Osteoblast (primary cell): Measurements from ENCODE around the gene PFN3. TPM values are rescaled to one million over a fixed set of nuclear protein-coding genes. Genes with fewer than 3 reads are reported as not detected.
A peak's percentile ranks its signal among the peaks of the same experiment; 100 is the strongest.

Experiments used
- DNase-seq: peaks from one replicate; pipeline ENCODE4 v3.0.0; 2011; ENCODE audit warnings: low spot score, mixed read lengths; ENCODE audit not compliant: insufficient read length; ENCODE audit errors: missing footprints
- H2AFZ ChIP-seq: 2 replicates; pipeline ENCODE4 v1.6.0; 2011; ENCODE audit warnings: mild to moderate bottlenecking, low read length
- H3K27ac ChIP-seq: 2 replicates; pipeline ENCODE4 v1.5.1; 2011; ENCODE audit warnings: mild to moderate bottlenecking, low read depth, low read length, moderate library complexity
- H3K27me3 ChIP-seq: 2 replicates; pipeline ENCODE4 v1.6.0; 2012; ENCODE audit warnings: mild to moderate bottlenecking, control low read depth, inconsistent platforms, low read length, moderate library complexity; ENCODE audit not compliant: insufficient read depth
- H3K36me3 ChIP-seq: 2 replicates; pipeline ENCODE4 v1.5.1; 2011; ENCODE audit warnings: mild to moderate bottlenecking, low read length, control low read depth, moderate library complexity; ENCODE audit not compliant: insufficient read depth
- H3K4me1 ChIP-seq: 2 replicates; pipeline ENCODE4 v1.5.1; 2011; ENCODE audit warnings: mild to moderate bottlenecking, low read length, control low read depth, moderate library complexity; ENCODE audit not compliant: insufficient read depth
- H3K4me2 ChIP-seq: 2 replicates; pipeline ENCODE4 v1.6.0; 2011; ENCODE audit warnings: mild to moderate bottlenecking, low read length; ENCODE audit not compliant: insufficient read depth
- H3K4me3 ChIP-seq: fragments of 200-600 bp; sonication (generic); 3 replicates; pipeline ENCODE4 v1.5.1; 2012; ENCODE audit warnings: mild to moderate bottlenecking, low read length, inconsistent platforms; ENCODE audit not compliant: insufficient read depth
- H3K79me2 ChIP-seq: 2 replicates; pipeline ENCODE4 v1.6.0; 2012; ENCODE audit warnings: mild to moderate bottlenecking, low read length, control low read depth, inconsistent platforms; ENCODE audit not compliant: insufficient read depth
- H3K9me3 ChIP-seq: 2 replicates; pipeline ENCODE4 v1.5.1; 2011; ENCODE audit warnings: low read depth, low read length, control low read depth
- H4K20me1 ChIP-seq: 2 replicates; pipeline ENCODE4 v1.6.0; 2012; ENCODE audit warnings: mild to moderate bottlenecking, low read length, control low read depth; ENCODE audit not compliant: insufficient read depth
- total RNA-seq: library from RNA; depleted of rRNA; stranded (reverse); fragments of >200 nt; gene quantifications from 2 replicates; pipeline ENCODE4 v1.2.3, GENCODE V29; 2012
- TF ChIP-seq, protein P1 (sequence below): IDR thresholded peaks from 2 replicates; pipeline ENCODE4 v1.5.1; 2011; ENCODE audit warnings: mild to moderate bottlenecking, low read depth, low read length, moderate library complexity; ENCODE audit errors: extremely low read depth

PFN3 gene
- total RNA-seq, 1 donor, result not detected

DNA sequence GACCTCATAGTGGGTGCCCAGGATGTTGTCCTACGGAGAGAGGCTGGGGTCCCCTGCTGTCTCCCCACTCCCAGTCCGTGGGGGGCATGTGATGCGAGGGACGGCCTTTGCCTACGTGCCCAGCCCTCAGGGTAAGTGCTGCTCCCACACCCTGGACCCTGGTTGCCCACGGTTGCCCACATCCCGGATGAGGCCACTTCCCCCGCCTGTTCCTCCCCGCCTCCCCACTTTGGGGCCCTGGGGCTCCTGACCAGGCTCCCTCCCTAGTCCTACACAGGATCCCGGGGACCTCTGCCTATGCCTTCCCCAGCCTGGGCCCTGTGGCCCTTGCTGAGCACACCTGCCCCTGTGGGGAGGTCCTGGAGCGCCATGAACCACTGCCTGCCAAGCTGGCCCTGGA lies 14.7 kb downstream of the PFN3 start:
- Histone ChIP-seq H4K20me1 (peaks cover 4% of the 10 kb centered on the region), H3K4me2 (no peak overlapping the region), H2AFZ (no peak overlapping the region), H3K27me3 (peaks cover 31% of the 10 kb centered on the region), H3K36me3 (no peaks in the 10 kb centered on the region), H3K79me2 (no peaks in the 10 kb centered on the region), H3K4me3 (no peak overlapping the region), H3K4me1 (peaks cover 18% of the 10 kb centered on the region), H3K9me3 (no peaks in the 10 kb centered on the region), H3K27ac (no peak overlapping the region)
- TF ChIP-seq, protein P1, sequence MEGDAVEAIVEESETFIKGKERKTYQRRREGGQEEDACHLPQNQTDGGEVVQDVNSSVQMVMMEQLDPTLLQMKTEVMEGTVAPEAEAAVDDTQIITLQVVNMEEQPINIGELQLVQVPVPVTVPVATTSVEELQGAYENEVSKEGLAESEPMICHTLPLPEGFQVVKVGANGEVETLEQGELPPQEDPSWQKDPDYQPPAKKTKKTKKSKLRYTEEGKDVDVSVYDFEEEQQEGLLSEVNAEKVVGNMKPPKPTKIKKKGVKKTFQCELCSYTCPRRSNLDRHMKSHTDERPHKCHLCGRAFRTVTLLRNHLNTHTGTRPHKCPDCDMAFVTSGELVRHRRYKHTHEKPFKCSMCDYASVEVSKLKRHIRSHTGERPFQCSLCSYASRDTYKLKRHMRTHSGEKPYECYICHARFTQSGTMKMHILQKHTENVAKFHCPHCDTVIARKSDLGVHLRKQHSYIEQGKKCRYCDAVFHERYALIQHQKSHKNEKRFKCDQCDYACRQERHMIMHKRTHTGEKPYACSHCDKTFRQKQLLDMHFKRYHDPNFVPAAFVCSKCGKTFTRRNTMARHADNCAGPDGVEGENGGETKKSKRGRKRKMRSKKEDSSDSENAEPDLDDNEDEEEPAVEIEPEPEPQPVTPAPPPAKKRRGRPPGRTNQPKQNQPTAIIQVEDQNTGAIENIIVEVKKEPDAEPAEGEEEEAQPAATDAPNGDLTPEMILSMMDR, result no peak
- no peak for DNase-seq

DNA sequence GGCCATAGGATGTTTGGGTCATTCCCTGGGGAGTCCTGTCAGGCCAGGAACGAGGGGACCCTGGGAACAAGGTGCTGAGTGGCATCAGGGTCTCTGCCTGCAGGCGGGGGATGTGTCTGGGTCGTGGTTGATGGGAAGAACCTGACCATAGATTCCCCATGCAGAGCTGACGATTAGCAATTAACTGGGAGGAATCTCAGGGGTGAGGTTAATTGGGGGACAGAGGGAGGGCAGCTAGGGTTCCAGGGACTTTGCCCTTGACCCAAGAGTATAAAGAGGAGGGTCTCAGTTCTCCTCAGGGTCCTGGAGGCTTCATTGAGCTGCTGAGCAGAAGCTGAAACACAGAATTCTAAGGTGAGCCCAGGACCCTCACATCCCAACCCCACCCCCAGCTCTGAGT lies 16.3 kb downstream of the PFN3 start, which contains the start of gene SLC34A1:
TSS of gene SLC34A1 (plus strand) at position 301 of the 400 bp plus-strand sequence. CDS start 1,308 bp downstream, outside the sequence.
- H3K36me3 ChIP-seq, result no peaks in the 10 kb centered on the region
- no peaks in the 10 kb centered on the region for H3K79me2 ChIP-seq
- no peak for DNase-seq
- peaks cover 31% of the 10 kb centered on the region for H3K27me3 ChIP-seq
- no peak within 1 kb of the TSS for H3K27ac ChIP-seq
- no peaks in the 10 kb centered on the region for H3K9me3 ChIP-seq
- peaks cover 4% of the 10 kb centered on the region for H4K20me1 ChIP-seq
- TF ChIP-seq, protein P1, result no peak
- H3K4me2 ChIP-seq, result no peak within 1 kb of the TSS
- peaks cover 12% of the 10 kb centered on the region for H3K4me1 ChIP-seq
- H3K4me3 ChIP-seq, result no peak within 1 kb of the TSS
- H2AFZ ChIP-seq, result no peak within 1 kb of the TSS

DNA sequence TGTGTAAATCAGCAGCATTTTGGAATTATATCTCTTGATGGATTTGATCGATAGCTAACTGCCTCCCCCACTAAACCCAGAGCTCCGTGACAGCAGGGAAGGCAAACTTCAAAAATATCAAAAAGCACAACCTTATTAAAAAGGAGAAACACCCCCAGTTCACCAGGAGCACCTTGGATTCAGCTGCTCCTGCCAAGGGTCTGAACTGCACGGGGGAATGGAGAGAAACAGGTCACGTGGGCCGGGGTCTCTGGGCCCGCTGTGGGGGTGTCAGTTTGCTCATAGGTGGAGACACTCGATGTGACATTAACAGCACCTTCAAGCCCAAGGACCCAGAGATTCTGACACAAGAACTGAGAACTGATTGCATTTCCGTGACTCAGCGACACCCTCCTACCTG lies 17.3 kb downstream of the PFN3 start:
- H3K27ac ChIP-seq, result no peak overlapping the region
- no peaks in the 10 kb centered on the region for H4K20me1 ChIP-seq
- H3K9me3 ChIP-seq, result no peaks in the 10 kb centered on the region
- DNase-seq, result no peak
- H3K4me1 ChIP-seq, result peaks cover 7% of the 10 kb centered on the region
- TF ChIP-seq, protein P1, result no peak
- no peaks in the 10 kb centered on the region for H3K36me3 ChIP-seq
- H3K4me2 ChIP-seq, result no peak overlapping the region
- H3K27me3 ChIP-seq, result peaks cover 31% of the 10 kb centered on the region
- no peak overlapping the region for H3K4me3 ChIP-seq
- H2AFZ ChIP-seq, result no peak overlapping the region
- no peaks in the 10 kb centered on the region for H3K79me2 ChIP-seq

DNA sequence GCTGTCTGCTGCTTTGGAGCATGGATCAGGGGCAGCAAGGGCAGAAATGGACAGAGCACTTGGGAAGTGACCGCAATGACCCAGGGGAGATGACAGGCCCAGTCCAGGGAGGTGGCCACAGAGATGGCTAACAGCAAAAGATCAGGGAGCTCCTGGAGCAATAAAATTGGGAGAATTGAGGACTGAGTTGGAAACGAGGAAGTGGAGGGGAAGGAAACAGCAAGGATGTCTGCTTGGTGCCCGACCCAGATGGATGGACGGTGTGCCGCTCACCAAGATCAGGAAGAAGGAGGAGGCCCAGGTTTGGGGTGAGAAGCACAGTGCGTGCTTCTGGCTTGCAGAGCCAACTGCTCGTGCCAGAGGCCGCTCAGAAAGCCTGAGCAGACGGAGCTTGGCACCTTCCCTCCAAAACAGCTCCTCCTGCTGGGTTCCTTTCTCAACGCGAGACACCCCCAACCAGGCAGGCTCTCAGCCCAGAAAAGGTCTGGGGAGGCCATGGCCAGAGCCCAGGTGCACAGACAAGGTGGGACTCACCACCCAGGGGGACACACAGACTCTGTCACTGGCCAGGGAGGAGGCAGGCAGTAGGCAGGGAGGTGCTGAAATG lies 17.9 kb downstream of the PFN3 start:
- no peaks in the 10 kb centered on the region for H3K36me3 ChIP-seq
- H3K27ac ChIP-seq, result no peak overlapping the region
- no peak overlapping the region for H3K4me2 ChIP-seq
- H2AFZ ChIP-seq, result no peak overlapping the region
- TF ChIP-seq, protein P1, result peak; percentile 43
- H3K79me2 ChIP-seq, result no peaks in the 10 kb centered on the region
- no peak for DNase-seq
- H3K4me1 ChIP-seq, result peaks cover 7% of the 10 kb centered on the region
- peaks cover 31% of the 10 kb centered on the region for H3K27me3 ChIP-seq
- no peak overlapping the region for H3K4me3 ChIP-seq
- H3K9me3 ChIP-seq, result no peaks in the 10 kb centered on the region
- no peaks in the 10 kb centered on the region for H4K20me1 ChIP-seq
